Keratinocyte (primary cell): Measurements from ENCODE around the gene FGF2.

Source experiments
- CTCF ChIP-seq, 3 experiments: IDR thresholded peaks in 1 of 3; conservative IDR thresholded peaks in 1 of 3; optimal IDR thresholded peaks in 1 of 3; 2 replicates in 2 of 3; 3 replicates in 1 of 3; pipeline versions ENCODE3 to v1.5.1; 2011; ENCODE audit warnings: low read length in 3 of 3, mild to moderate bottlenecking in 3 of 3, moderate library complexity in 2 of 3, control low read depth in 1 of 3, inconsistent platforms in 1 of 3; ENCODE audit not compliant: insufficient read depth in 2 of 3; ENCODE audit errors: extremely low read depth in 1 of 3
- EZH2 ChIP-seq: IDR thresholded peaks from one replicate; pipeline ENCODE4 v1.6.1; 2012; ENCODE audit warnings: inconsistent platforms, mild to moderate bottlenecking, low read length, moderate library complexity

- no peak for TF ChIP-seq CTCF (optimal IDR thresholded peaks at IDR 0.05 in 1 of 3, IDR thresholded peaks at IDR 0.05 in 1 of 3, conservative IDR thresholded peaks at IDR 0.05 in 1 of 3; ENCODE audit: extremely low read depth in 1 of 3, insufficient read depth in 2 of 3, low read length in 3 of 3)
- no peak for TF ChIP-seq EZH2
These were observed 5.5 kb upstream of the FGF2 start for GRCh38 chr4:122821092-122821491.
